ENCODE data around the gene HACL1.
"Not testable (repeated sequence)": the region's sequence is repeated elsewhere in the genome, so short reads cannot be mapped to it uniquely, and the experiment has no call there.

Gene HACL1

GRCh38 chr3:15541371-15541770 is 60.0 kb downstream of the HACL1 start:
- TF ChIP-seq CTCF (conservative IDR thresholded peaks at IDR 0.05; ENCODE audit: control insufficient read depth, insufficient read depth, low read depth, low read length): no peak
- DNase-seq (ENCODE audit: low read depth): no peak
- no peak overlapping the region for H3K4me3 ChIP-seq (ENCODE audit: control insufficient read depth, low read depth, low read length)

GRCh38 chr3:15539066-15539465 is 62.3 kb downstream of the HACL1 start:
- no peak overlapping the region for H3K4me3 ChIP-seq (ENCODE audit: control insufficient read depth, low read depth, low read length)
- TF ChIP-seq CTCF (conservative IDR thresholded peaks at IDR 0.05; ENCODE audit: control insufficient read depth, insufficient read depth, low read depth, low read length): no peak
- no peak for DNase-seq (ENCODE audit: low read depth)

- peak; percentile 24 for DNase-seq (ENCODE audit: low read depth)
- no peak overlapping the region for H3K4me3 ChIP-seq (ENCODE audit: control insufficient read depth, low read depth, low read length)
- no peak for TF ChIP-seq CTCF (conservative IDR thresholded peaks at IDR 0.05; ENCODE audit: control insufficient read depth, insufficient read depth, low read depth, low read length)
Measured at GRCh38 chr3:15538345-15538744, 63.0 kb downstream of the HACL1 start.

GRCh38 chr3:15536856-15537255 is 64.5 kb downstream of the HACL1 start:
- no peak for TF ChIP-seq CTCF (conservative IDR thresholded peaks at IDR 0.05; ENCODE audit: control insufficient read depth, insufficient read depth, low read depth, low read length)
- no peak overlapping the region for H3K4me3 ChIP-seq (ENCODE audit: control insufficient read depth, low read depth, low read length)
- no peak for DNase-seq (ENCODE audit: low read depth)

- H3K4me3 ChIP-seq (ENCODE audit: control insufficient read depth, low read depth, low read length): no peak overlapping the region
- TF ChIP-seq CTCF (conservative IDR thresholded peaks at IDR 0.05; ENCODE audit: control insufficient read depth, insufficient read depth, low read depth, low read length): no peak
- DNase-seq (ENCODE audit: low read depth): peak; percentile 6
Measured at GRCh38 chr3:15535732-15536131, 65.6 kb downstream of the HACL1 start.

GRCh38 chr3:15532614-15533013 is 68.8 kb downstream of the HACL1 start:
- DNase-seq (ENCODE audit: low read depth): peak; percentile 7
- H3K4me3 ChIP-seq (ENCODE audit: control insufficient read depth, low read depth, low read length): not testable (repeated sequence)

- no peak for DNase-seq (ENCODE audit: low read depth)
- no peak for TF ChIP-seq CTCF (conservative IDR thresholded peaks at IDR 0.05; ENCODE audit: control insufficient read depth, insufficient read depth, low read depth, low read length)
- no peak overlapping the region for H3K4me3 ChIP-seq (ENCODE audit: control insufficient read depth, low read depth, low read length)
Measured at GRCh38 chr3:15531346-15531745, 70.0 kb downstream of the HACL1 start.

All from fibroblast of mammary gland (primary cell).